ENCODE measurements around the gene SIAH1.

DNA sequence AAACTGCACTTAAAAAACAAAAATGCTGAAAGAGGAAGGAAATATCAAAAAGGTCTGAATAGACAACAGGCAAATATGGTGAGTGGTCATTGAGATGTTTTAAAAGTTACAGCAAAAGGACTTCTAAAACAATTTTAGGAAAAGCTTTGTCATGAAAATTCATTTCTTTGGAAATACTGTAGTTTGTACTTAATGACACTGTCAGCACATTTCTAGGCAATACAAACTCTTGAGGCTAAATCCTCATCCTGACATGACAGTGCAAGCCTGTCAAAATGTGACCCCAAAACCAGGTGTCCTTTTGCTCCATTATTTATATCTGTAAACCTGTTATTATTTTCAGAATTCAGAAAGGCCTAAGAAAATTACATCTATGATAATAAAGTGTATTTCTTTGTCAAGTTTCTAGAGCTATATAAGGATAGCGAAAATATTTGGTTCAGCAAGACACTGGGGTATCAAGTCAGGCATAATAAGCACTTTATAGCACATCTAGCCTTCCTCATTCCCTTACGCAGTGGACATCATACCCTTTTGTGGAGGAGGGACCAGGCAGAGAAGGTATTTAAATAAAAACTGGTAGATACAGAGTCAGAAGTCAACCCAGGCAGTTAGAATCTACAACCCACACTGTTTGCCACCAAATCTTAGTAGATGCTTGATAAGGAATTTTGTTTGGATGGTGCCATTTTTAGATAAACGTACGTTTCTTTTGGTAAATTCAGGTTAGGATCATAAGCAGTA lies 28.4 kb downstream of the SIAH1 start:
- TF ChIP-seq KDM1A (IDR thresholded peaks at IDR 0.05) (no peak), FOXM1 (IDR thresholded peaks at IDR 0.05; ENCODE audit: low read depth) (no peak), FOXM1 (CRISPR knock-in tag; IDR thresholded peaks at IDR 0.05; ENCODE audit: low read depth) (no peak), GABPB2 (CRISPR knock-in tag; conservative IDR thresholded peaks at IDR 0.05) (no peak)
- TF ChIP-seq, protein P1, sequence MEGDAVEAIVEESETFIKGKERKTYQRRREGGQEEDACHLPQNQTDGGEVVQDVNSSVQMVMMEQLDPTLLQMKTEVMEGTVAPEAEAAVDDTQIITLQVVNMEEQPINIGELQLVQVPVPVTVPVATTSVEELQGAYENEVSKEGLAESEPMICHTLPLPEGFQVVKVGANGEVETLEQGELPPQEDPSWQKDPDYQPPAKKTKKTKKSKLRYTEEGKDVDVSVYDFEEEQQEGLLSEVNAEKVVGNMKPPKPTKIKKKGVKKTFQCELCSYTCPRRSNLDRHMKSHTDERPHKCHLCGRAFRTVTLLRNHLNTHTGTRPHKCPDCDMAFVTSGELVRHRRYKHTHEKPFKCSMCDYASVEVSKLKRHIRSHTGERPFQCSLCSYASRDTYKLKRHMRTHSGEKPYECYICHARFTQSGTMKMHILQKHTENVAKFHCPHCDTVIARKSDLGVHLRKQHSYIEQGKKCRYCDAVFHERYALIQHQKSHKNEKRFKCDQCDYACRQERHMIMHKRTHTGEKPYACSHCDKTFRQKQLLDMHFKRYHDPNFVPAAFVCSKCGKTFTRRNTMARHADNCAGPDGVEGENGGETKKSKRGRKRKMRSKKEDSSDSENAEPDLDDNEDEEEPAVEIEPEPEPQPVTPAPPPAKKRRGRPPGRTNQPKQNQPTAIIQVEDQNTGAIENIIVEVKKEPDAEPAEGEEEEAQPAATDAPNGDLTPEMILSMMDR (IDR thresholded peaks at IDR 0.05 in 2 of 3, conservative IDR thresholded peaks at IDR 0.05 in 1 of 3; ENCODE audit: insufficient read depth in 2 of 3, low read depth in 1 of 3, low read length in 3 of 3) = no peak

All from K562 (cell line).